ENCODE results near the gene HMCN2. TPM values are rescaled to one million over a fixed set of nuclear protein-coding genes. Genes with fewer than 3 reads are reported as not detected.

HMCN2 gene
- total RNA-seq, 1 donor from 2014 or later: not detected

DNA sequence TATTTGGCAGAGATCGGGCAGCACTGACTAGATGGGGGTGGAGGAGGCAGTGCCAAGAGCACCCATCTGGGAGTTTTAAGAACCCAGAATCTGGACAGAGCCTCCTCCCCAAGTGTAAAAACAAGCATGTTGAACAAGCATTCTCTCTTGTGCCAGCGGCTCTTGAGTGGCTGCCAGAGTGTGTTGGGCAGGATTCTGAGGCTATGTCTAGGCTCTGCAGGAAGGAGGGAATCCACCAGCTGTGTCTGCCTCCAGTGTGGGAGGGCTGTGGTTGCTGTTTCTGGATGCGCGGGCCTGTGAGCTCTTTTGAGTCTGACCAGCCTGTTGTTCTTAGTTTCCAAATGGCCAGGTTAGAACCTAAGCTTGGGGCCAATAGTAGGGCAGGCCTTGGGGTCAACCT, 39.8 kb downstream of the HMCN2 start:
- DNase-seq: no peak
- TF ChIP-seq, protein P1, sequence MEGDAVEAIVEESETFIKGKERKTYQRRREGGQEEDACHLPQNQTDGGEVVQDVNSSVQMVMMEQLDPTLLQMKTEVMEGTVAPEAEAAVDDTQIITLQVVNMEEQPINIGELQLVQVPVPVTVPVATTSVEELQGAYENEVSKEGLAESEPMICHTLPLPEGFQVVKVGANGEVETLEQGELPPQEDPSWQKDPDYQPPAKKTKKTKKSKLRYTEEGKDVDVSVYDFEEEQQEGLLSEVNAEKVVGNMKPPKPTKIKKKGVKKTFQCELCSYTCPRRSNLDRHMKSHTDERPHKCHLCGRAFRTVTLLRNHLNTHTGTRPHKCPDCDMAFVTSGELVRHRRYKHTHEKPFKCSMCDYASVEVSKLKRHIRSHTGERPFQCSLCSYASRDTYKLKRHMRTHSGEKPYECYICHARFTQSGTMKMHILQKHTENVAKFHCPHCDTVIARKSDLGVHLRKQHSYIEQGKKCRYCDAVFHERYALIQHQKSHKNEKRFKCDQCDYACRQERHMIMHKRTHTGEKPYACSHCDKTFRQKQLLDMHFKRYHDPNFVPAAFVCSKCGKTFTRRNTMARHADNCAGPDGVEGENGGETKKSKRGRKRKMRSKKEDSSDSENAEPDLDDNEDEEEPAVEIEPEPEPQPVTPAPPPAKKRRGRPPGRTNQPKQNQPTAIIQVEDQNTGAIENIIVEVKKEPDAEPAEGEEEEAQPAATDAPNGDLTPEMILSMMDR (IDR thresholded peaks at IDR 0.05): no peak
- Mint-ChIP-seq H3K27me3 (peaks cover 4% of the 10 kb centered on the region), H3K27ac (no peak overlapping the region), H3K4me3 (no peak overlapping the region), H3K9me3 (no peaks in the 10 kb centered on the region), H3K36me3 (ENCODE audit: low read depth) (no peaks in the 10 kb centered on the region), H3K4me1 (no peaks in the 10 kb centered on the region)
- CTCF ChIA-PET: no interaction called here
- no peak for ATAC-seq (ENCODE audit: low read depth)
- intact Hi-C loops (cut with micrococcal nuclease): no loop called here
- POLR2A ChIA-PET: no interaction called here

DNA sequence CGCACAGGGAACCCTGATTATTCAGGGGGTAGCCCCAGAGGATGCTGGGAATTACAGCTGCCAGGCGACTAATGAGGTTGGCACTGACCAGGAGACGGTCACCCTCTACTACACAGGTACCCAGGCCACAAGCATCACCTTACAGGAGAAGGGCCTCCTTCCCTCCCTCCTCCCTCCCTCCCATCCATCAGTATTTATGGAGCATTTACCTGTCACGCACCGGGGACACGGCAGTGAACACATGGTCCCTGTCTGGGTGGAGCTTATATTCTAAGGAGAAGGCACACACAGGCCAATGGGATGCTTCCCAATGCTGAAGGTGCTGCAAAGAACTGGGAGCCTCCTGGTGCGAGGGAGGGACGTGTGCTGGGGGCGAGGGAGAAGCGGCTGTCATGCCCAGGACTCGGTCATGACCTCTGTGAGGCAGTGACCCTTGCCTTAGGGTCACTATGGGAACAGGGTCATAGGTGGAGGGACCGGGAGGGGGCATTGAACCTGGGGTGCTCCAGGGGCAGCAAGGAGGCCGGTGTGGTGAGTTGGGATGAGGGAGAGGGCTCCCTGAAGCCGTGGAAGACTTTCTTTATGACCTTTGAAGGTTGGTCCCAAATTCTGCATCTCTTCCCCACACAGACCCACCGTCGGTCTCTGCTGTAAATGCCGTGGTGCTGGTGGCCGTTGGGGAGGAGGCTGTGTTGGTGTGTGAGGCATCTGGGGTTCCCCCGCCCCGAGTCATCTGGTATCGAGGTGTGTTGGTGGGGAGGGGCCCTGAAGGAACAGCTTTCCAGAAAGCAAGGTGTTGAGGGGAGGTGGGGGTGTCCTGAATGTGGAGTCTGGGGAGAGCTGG, 41.5 kb downstream of the HMCN2 start:
- TF ChIP-seq, protein P1 (IDR thresholded peaks at IDR 0.05): no peak
- CTCF ChIA-PET: no interaction called here
- no peak overlapping the region for H3K27ac Mint-ChIP-seq
- peaks cover 4% of the 10 kb centered on the region for H3K27me3 Mint-ChIP-seq
- H3K4me1 Mint-ChIP-seq: no peaks in the 10 kb centered on the region
- no peak overlapping the region for H3K4me3 Mint-ChIP-seq
- DNase-seq (no peak), ATAC-seq (ENCODE audit: low read depth) (no peak)
- no peaks in the 10 kb centered on the region for H3K9me3 Mint-ChIP-seq
- no peaks in the 10 kb centered on the region for H3K36me3 Mint-ChIP-seq (ENCODE audit: low read depth)
- POLR2A ChIA-PET: no interaction called here
- intact Hi-C loops (cut with micrococcal nuclease): no loop called here

DNA sequence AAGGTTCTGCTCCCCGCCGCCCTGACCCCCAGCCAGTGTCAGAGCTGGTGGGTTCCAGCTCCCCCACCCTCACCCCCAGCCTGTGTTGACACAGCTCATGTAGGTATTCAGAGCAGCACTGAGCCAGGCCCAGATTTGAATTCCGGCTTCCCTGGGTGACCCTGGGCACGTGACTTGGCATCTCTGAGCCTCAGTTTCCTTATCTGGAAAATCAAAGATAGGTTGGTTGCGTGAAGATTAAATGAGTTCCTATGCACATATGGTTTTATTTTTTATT, 42.0 kb downstream of the HMCN2 start:
- TF ChIP-seq, protein P1 (IDR thresholded peaks at IDR 0.05): no peak
- Mint-ChIP-seq H3K4me1 (no peaks in the 10 kb centered on the region), H3K27me3 (peaks cover 4% of the 10 kb centered on the region), H3K9me3 (no peaks in the 10 kb centered on the region), H3K27ac (no peak overlapping the region), H3K4me3 (no peak overlapping the region), H3K36me3 (ENCODE audit: low read depth) (no peaks in the 10 kb centered on the region)
- CTCF ChIA-PET: no interaction called here
- POLR2A ChIA-PET: no interaction called here
- DNase-seq (no peak), ATAC-seq (ENCODE audit: low read depth) (no peak)
- intact Hi-C loops (cut with micrococcal nuclease): no loop called here

- TF ChIP-seq, protein P1 (IDR thresholded peaks at IDR 0.05): no peak
- H3K27ac Mint-ChIP-seq: no peak overlapping the region
- H3K36me3 Mint-ChIP-seq (ENCODE audit: low read depth): no peaks in the 10 kb centered on the region
- CTCF ChIA-PET: no interaction called here
- no peak overlapping the region for H3K4me3 Mint-ChIP-seq
- peaks cover 4% of the 10 kb centered on the region for H3K27me3 Mint-ChIP-seq
- DNase-seq (no peak), ATAC-seq (ENCODE audit: low read depth) (no peak)
- no peaks in the 10 kb centered on the region for H3K9me3 Mint-ChIP-seq
- intact Hi-C loops (cut with micrococcal nuclease): no loop called here
- H3K4me1 Mint-ChIP-seq: no peaks in the 10 kb centered on the region
- POLR2A ChIA-PET: no interaction called here
Measured at GRCh38 chr9:130308081-130308571, 42.6 kb downstream of the HMCN2 start.

GRCh38 chr9:130309689-130310455, 44.3 kb downstream of the HMCN2 start:
- Mint-ChIP-seq H3K27me3 (peaks cover 4% of the 10 kb centered on the region), H3K4me1 (no peaks in the 10 kb centered on the region), H3K9me3 (no peaks in the 10 kb centered on the region), H3K27ac (no peak overlapping the region), H3K4me3 (no peak overlapping the region), H3K36me3 (ENCODE audit: low read depth) (no peaks in the 10 kb centered on the region)
- no peak for DNase-seq
- ATAC-seq (ENCODE audit: low read depth): no peak
- ChIA-PET POLR2A (no interaction called here), CTCF (no interaction called here)
- TF ChIP-seq, protein P1 (IDR thresholded peaks at IDR 0.05): no peak
- intact Hi-C loops (cut with micrococcal nuclease): no loop called here

All from activated B cell treated with CpG ODN at 0.5 μM for 24 hours (primary cell).